H9 (cell line): ENCODE results near the gene DLL4. TPM values are rescaled to one million over a fixed set of nuclear protein-coding genes. Genes with fewer than 3 reads are reported as not detected.

Source experiments
- DNase-seq: peaks from one replicate; pipeline ENCODE4 v3.0.0-alpha.2; 2017
- H2AFZ ChIP-seq: one replicate; pipeline ENCODE4 v1.6.1; 2013; ENCODE audit warnings: mild to moderate bottlenecking, low read length, control low read depth, moderate library complexity
- H2AK5ac ChIP-seq: 2 replicates; pipeline ENCODE4 v1.6.1; 2013; ENCODE audit warnings: low read length, control low read depth, mixed read lengths; ENCODE audit not compliant: insufficient read length
- H2BK120ac ChIP-seq: one replicate; pipeline ENCODE4 v1.6.1; 2013; ENCODE audit warnings: low read depth, mild to moderate bottlenecking, low read length, control low read depth, inconsistent platforms; ENCODE audit not compliant: poor library complexity, severe bottlenecking
- H2BK12ac ChIP-seq: 2 replicates; pipeline ENCODE4 v1.6.1; 2013; ENCODE audit warnings: low read length, control low read depth, mixed read lengths, low read depth; ENCODE audit not compliant: insufficient read length
- H2BK15ac ChIP-seq: 2 replicates; pipeline ENCODE4 v1.6.1; 2013; ENCODE audit warnings: low read depth, low read length, control low read depth
- H2BK20ac ChIP-seq: one replicate; pipeline ENCODE4 v1.6.1; 2013; ENCODE audit warnings: low read depth, mild to moderate bottlenecking, low read length, control low read depth, inconsistent platforms; ENCODE audit not compliant: poor library complexity, severe bottlenecking
- H2BK5ac ChIP-seq: 2 replicates; pipeline ENCODE4 v1.6.1; 2013; ENCODE audit warnings: low read length, control low read depth, mixed read lengths; ENCODE audit not compliant: insufficient read length
- H3K14ac ChIP-seq: 2 replicates; pipeline ENCODE4 v1.6.1; 2013; ENCODE audit warnings: low read length, control low read depth; ENCODE audit not compliant: insufficient read depth
- H3K18ac ChIP-seq: 2 replicates; pipeline ENCODE4 v1.6.1; 2013; ENCODE audit warnings: low read depth, mild to moderate bottlenecking, mixed read lengths, low read length, control low read depth; ENCODE audit not compliant: insufficient read length
- H3K23ac ChIP-seq: 2 replicates; pipeline ENCODE4 v1.6.1; 2013; ENCODE audit warnings: low read length, control low read depth, mixed read lengths, low read depth; ENCODE audit not compliant: insufficient read length
- H3K23me2 ChIP-seq: 2 replicates; pipeline ENCODE4 v1.6.1; 2013; ENCODE audit warnings: low read depth, mild to moderate bottlenecking, mixed read lengths, low read length, control low read depth; ENCODE audit not compliant: insufficient read length, poor library complexity, severe bottlenecking
- H3K27ac ChIP-seq: 2 replicates; pipeline ENCODE4 v1.5.1; 2013; ENCODE audit warnings: low read length, control low read depth, mixed read lengths, low read depth; ENCODE audit not compliant: insufficient read length
- H3K27me3 ChIP-seq: 2 replicates; pipeline ENCODE4 v1.6.1; 2013; ENCODE audit warnings: low read length, control low read depth, inconsistent platforms; ENCODE audit not compliant: insufficient read depth
- H3K4ac ChIP-seq: 2 replicates; pipeline ENCODE4 v1.6.1; 2013; ENCODE audit warnings: low read depth, mild to moderate bottlenecking, control low read depth, inconsistent platforms, low read length, moderate library complexity
- H3K4me1 ChIP-seq: 2 replicates; pipeline ENCODE4 v1.6.1; 2013; ENCODE audit warnings: low read length, control low read depth, inconsistent platforms; ENCODE audit not compliant: insufficient read depth
- H3K4me2 ChIP-seq: 2 replicates; pipeline ENCODE4 v1.6.1; 2013; ENCODE audit warnings: low read length, control low read depth, mixed read lengths; ENCODE audit not compliant: insufficient read length, insufficient read depth
- H3K56ac ChIP-seq: 2 replicates; pipeline ENCODE4 v1.6.1; 2013; ENCODE audit warnings: low read depth, mild to moderate bottlenecking, mixed read lengths, low read length, control low read depth; ENCODE audit not compliant: insufficient read length
- H3K79me1 ChIP-seq: 2 replicates; pipeline ENCODE4 v1.6.1; 2013; ENCODE audit warnings: low read depth, mild to moderate bottlenecking, moderate library complexity, low read length, control low read depth, inconsistent platforms; ENCODE audit not compliant: insufficient read depth, poor library complexity, severe bottlenecking
- H3K79me2 ChIP-seq: 2 replicates; pipeline ENCODE4 v1.6.1; 2013; ENCODE audit warnings: low read length, control low read depth, inconsistent platforms; ENCODE audit not compliant: insufficient read depth
- H3K9ac ChIP-seq: 2 replicates; pipeline ENCODE4 v1.6.1; 2013; ENCODE audit warnings: low read length, control low read depth, mixed read lengths; ENCODE audit not compliant: insufficient read length; ENCODE audit errors: extremely low read depth
- H3K9me3 ChIP-seq: one replicate; pipeline ENCODE4 v1.6.1; 2013; ENCODE audit warnings: low read depth, low read length, inconsistent platforms; ENCODE audit not compliant: control insufficient read depth
- H3T11ph ChIP-seq: one replicate; pipeline ENCODE4 v1.6.1; 2013; ENCODE audit warnings: mild to moderate bottlenecking, low read length, control low read depth, inconsistent platforms
- H4K20me1 ChIP-seq: one replicate; pipeline ENCODE4 v1.6.1; 2013; ENCODE audit not compliant: control insufficient read depth, insufficient read length, insufficient read depth
- H4K5ac ChIP-seq: 2 replicates; pipeline ENCODE4 v1.6.1; 2013; ENCODE audit warnings: low read depth, mild to moderate bottlenecking, mixed read lengths, low read length, control low read depth; ENCODE audit not compliant: insufficient read length
- H4K8ac ChIP-seq: replicated peaks from 2 replicates; pipeline ENCODE4 v1.6.1; 2013; ENCODE audit warnings: low read length, control low read depth, mixed read lengths, low read depth; ENCODE audit not compliant: insufficient read length
- H4K91ac ChIP-seq: 2 replicates; pipeline ENCODE4 v1.6.1; 2013; ENCODE audit warnings: low read depth, mild to moderate bottlenecking, moderate library complexity, mixed read lengths, low read length, control low read depth; ENCODE audit not compliant: insufficient read length
- H3K27ac Mint-ChIP-seq, 3 experiments: 2 replicates in 2 of 3; 3 replicates in 1 of 3; pipeline ENCODE4 v1.8.0; 2020 to 2021; ENCODE audit warnings: mixed read lengths in 3 of 3, mild to moderate bottlenecking in 1 of 3, moderate library complexity in 1 of 3
- H3K27me3 Mint-ChIP-seq: 2 replicates; pipeline ENCODE4 v1.8.0; 2021; ENCODE audit warnings: low read depth, mild to moderate bottlenecking, moderate library complexity, mixed read lengths
- H3K36me3 Mint-ChIP-seq, 3 experiments: 2 replicates in 2 of 3; 3 replicates in 1 of 3; pipeline ENCODE4 v1.8.0; 2020 to 2021; ENCODE audit warnings: low read depth in 3 of 3, mixed read lengths in 3 of 3; ENCODE audit not compliant: insufficient read depth in 1 of 3
- H3K4me1 Mint-ChIP-seq, 2 experiments: 2 replicates each; pipeline ENCODE4 v1.8.0; 2020; ENCODE audit warnings: mixed read lengths in 2 of 2
- H3K4me3 Mint-ChIP-seq, 2 experiments: 2 replicates in 1 of 2; 3 replicates in 1 of 2; pipeline ENCODE4 v1.8.0; 2020 to 2021; ENCODE audit warnings: mild to moderate bottlenecking in 2 of 2, mixed read lengths in 2 of 2, moderate library complexity in 1 of 2
- H3K9me3 Mint-ChIP-seq, 2 experiments: 2 replicates in 1 of 2; 3 replicates in 1 of 2; pipeline ENCODE4 v1.8.0; 2020; ENCODE audit warnings: mild to moderate bottlenecking in 2 of 2, mixed read lengths in 2 of 2, moderate library complexity in 1 of 2
- CTCF ChIP-seq: fragments of 200-600 bp; sonication (generic); conservative IDR thresholded peaks from 3 replicates; pipeline ENCODE4 v1.8.0; 2021; ENCODE audit warnings: antibody characterized with exemption, mild to moderate bottlenecking
- WGBS: extraction: QIAGEN DNeasy Blood & Tissue Kit; methylation state at CpG from one replicate; pipeline ENCODE4 v1.1.7; 2013; ENCODE audit warnings: missing lambda C conversion rate, low lambda C conversion rate, mixed read lengths; ENCODE audit not compliant: insufficient read length; ENCODE audit errors: extremely low coverage; 5-methylcytosine and 5-hydroxymethylcytosine counted together
- total RNA-seq: library from RNA; stranded (reverse); gene quantifications from 2 replicates; pipeline ENCODE4 v1.2.1, GENCODE V29; 2021

Gene DLL4
- total RNA-seq, 1 experiment from 2014 or later, result 0.28 TPM

DNA sequence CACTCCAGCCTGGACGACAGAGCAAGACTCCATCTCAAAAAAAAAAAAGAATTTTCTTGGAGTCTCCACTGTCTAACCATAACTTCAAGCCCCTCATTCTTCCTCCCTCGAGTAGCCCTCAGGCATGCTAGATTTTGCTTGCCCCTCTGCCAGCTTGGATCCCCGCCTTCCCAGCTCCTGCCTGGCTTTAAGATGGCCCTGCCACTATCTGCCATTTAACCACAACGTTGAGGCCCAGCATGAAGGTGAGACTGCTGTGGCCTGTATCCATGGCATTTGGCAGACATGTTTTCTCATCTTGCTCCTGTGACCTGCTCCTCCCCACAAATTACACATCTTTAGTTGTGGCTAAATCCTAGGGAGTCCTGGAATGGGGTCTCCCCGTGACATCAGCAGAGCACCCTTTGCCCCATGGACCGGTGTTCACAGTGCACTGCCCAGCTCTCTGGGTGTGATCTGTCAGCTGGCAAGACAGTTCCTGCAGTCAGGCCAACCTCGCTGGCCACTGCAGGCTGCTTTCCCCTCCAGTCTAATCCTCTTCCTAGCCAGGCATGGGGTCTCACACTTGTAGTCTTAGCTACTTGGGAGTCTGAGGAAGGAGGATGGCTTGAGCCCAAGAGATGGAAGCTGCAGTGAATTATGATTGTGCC lies 24.5 kb upstream of the DLL4 start:
- no peak overlapping the region for H2BK15ac ChIP-seq
- H2BK5ac ChIP-seq, result no peak overlapping the region
- no peak overlapping the region for H3K18ac ChIP-seq
- H3K79me1 ChIP-seq, result peaks cover 2% of the 10 kb centered on the region
- H3K27me3 Mint-ChIP-seq, result peaks cover 4% of the 10 kb centered on the region
- no peak for TF ChIP-seq CTCF
- H3K14ac ChIP-seq, result no peak overlapping the region
- DNase-seq, result no peak
- H3K27ac Mint-ChIP-seq, result no peak overlapping the region; a peak in 2 of 7 replicates
- H3K56ac ChIP-seq, result no peak overlapping the region
- no CpG with 5 or more reads among the region's 7 CpGs for WGBS
- no peaks in the 10 kb centered on the region for H4K20me1 ChIP-seq
- no peak overlapping the region for H3K9ac ChIP-seq
- no peak overlapping the region for H4K8ac ChIP-seq
- H3T11ph ChIP-seq, result no peak overlapping the region
- no peaks in the 10 kb centered on the region; a peak in 1 of 5 replicates for H3K9me3 Mint-ChIP-seq
- no peaks in the 10 kb centered on the region for H3K23me2 ChIP-seq
- H4K5ac ChIP-seq, result no peak overlapping the region
- H3K4me1 Mint-ChIP-seq, result peaks cover 6 to 12% of the 10 kb centered on the region in 2 experiments
- H3K4me1 ChIP-seq, result no peaks in the 10 kb centered on the region
- H2AFZ ChIP-seq, result no peak overlapping the region
- H3K36me3 Mint-ChIP-seq, result peaks cover 19 to 50% (median 35%) of the 10 kb centered on the region in 3 experiments
- H3K4me3 Mint-ChIP-seq, result peak overlapping the region in 1 of 2 experiments; percentile 35; a peak in 2 of 5 replicates
- H3K79me2 ChIP-seq, result no peaks in the 10 kb centered on the region
- H2BK20ac ChIP-seq, result no peak overlapping the region
- no peak overlapping the region for H2BK120ac ChIP-seq
- no peak overlapping the region for H3K4ac ChIP-seq
- no peak overlapping the region for H4K91ac ChIP-seq
- no peak overlapping the region for H3K23ac ChIP-seq
- H3K27ac ChIP-seq, result no peak overlapping the region
- H3K9me3 ChIP-seq, result no peaks in the 10 kb centered on the region
- no peak overlapping the region for H2AK5ac ChIP-seq
- H3K27me3 ChIP-seq, result no peaks in the 10 kb centered on the region
- H3K4me2 ChIP-seq, result no peak overlapping the region
- no peak overlapping the region for H2BK12ac ChIP-seq
